ENCODE data around the gene ING5.

DNA sequence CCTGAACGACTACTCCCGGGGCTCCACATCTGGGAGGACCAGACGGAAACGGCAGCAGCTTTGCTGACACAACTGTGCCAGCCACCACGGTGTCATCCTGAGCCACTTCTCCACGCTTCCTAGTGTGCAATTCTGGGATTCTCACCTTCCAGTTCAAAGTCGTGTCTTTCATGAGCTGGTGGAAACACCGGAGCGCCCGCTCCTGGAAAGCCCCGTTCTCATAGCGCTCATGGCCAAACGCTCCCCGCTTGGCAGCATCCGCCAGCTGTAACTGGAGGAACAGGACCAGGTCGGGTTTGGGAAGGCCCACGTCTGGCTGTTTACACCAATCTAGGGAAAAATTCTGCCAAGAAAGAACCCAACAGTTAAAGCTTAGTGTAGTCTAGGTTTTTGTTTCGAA lies 23.5 kb upstream of the ING5 start:
- TF ChIP-seq, protein P1, sequence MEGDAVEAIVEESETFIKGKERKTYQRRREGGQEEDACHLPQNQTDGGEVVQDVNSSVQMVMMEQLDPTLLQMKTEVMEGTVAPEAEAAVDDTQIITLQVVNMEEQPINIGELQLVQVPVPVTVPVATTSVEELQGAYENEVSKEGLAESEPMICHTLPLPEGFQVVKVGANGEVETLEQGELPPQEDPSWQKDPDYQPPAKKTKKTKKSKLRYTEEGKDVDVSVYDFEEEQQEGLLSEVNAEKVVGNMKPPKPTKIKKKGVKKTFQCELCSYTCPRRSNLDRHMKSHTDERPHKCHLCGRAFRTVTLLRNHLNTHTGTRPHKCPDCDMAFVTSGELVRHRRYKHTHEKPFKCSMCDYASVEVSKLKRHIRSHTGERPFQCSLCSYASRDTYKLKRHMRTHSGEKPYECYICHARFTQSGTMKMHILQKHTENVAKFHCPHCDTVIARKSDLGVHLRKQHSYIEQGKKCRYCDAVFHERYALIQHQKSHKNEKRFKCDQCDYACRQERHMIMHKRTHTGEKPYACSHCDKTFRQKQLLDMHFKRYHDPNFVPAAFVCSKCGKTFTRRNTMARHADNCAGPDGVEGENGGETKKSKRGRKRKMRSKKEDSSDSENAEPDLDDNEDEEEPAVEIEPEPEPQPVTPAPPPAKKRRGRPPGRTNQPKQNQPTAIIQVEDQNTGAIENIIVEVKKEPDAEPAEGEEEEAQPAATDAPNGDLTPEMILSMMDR (IDR thresholded peaks at IDR 0.05; ENCODE audit: low read depth, low read length) = no peak
- TF ChIP-seq POLR2A (IDR thresholded peaks at IDR 0.05; ENCODE audit: extremely low read depth, insufficient read length) = no peak
- TF ChIP-seq, protein P2, sequence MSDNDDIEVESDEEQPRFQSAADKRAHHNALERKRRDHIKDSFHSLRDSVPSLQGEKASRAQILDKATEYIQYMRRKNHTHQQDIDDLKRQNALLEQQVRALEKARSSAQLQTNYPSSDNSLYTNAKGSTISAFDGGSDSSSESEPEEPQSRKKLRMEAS (IDR thresholded peaks at IDR 0.05; ENCODE audit: low read depth, low read length) = no peak

Data from NB4 (cell line).